Measurements from ENCODE around the gene FAM184A. TPM values are rescaled to one million over a fixed set of nuclear protein-coding genes. Genes with fewer than 3 reads are reported as not detected.

Gene FAM184A
- total and polyA plus RNA-seq, 2 experiments from 2014 or later, result 13.7 to 18.6 TPM

GRCh38 chr6:119052292-119052889, 26.1 kb downstream of the FAM184A start:
- peaks cover 18% of the 10 kb centered on the region; the same call in 2 of the 3 replicates for H3K36me3 Mint-ChIP-seq (ENCODE audit: low read depth)

GRCh38 chr6:119044255-119044654, 34.2 kb downstream of the FAM184A start:
- H3K4me1 Mint-ChIP-seq, result peaks cover 47% of the 10 kb centered on the region
- Histone ChIP-seq H4K20me1 (replicated peaks; ENCODE audit: insufficient read depth) (no peaks in the 10 kb centered on the region), H3F3A (replicated peaks; ENCODE audit: low read depth) (no peaks in the 10 kb centered on the region), H3K9me2 (ENCODE audit: insufficient read depth) (no peaks in the 10 kb centered on the region), H3K36me3 (ENCODE audit: insufficient read depth) (no peaks in the 10 kb centered on the region), H3K27ac (ENCODE audit: low read depth) (no peak overlapping the region), H3K27me3 (ENCODE audit: insufficient read depth) (no peaks in the 10 kb centered on the region), H3K79me2 (replicated peaks; ENCODE audit: insufficient read depth) (no peaks in the 10 kb centered on the region), H3K4me1 (ENCODE audit: insufficient read depth) (no peaks in the 10 kb centered on the region), H3K4me3 (no peak overlapping the region), H2AFZ (no peak overlapping the region), H3K4me2 (no peak overlapping the region)
- no peaks in the 10 kb centered on the region; the same call in 2 of the 3 replicates for H3K36me3 Mint-ChIP-seq (ENCODE audit: low read depth)
- peaks cover 3% of the 10 kb centered on the region for H3K27me3 Mint-ChIP-seq (ENCODE audit: insufficient read depth, low read depth, poor library complexity)
- DNase-seq (ENCODE audit: low spot score) (no peak), ATAC-seq (peak; percentile 69)
- no peaks in the 10 kb centered on the region; the same call in 2 of the 3 replicates for H3K9me3 Mint-ChIP-seq
- H3K4me3 Mint-ChIP-seq, result no peak overlapping the region
- H3K27ac Mint-ChIP-seq, result no peak overlapping the region
- no peak for TF ChIP-seq EZH2 (IDR thresholded peaks at IDR 0.05; ENCODE audit: low read depth, unreplicated experiment)
- TF ChIP-seq REST (IDR thresholded peaks at IDR 0.05; ENCODE audit: unreplicated experiment), result no peak
- no peak for TF ChIP-seq STAT1 (IDR thresholded peaks at IDR 0.05; ENCODE audit: unreplicated experiment)
- TF ChIP-seq EZH2phosphoT487 (IDR thresholded peaks at IDR 0.05; ENCODE audit: unreplicated experiment), result no peak
- no peak for TF ChIP-seq CTCF (conservative IDR thresholded peaks at IDR 0.05; ENCODE audit: low read depth in 2 of 2)

More at GRCh38 chr6:119052292-119052889, 26.1 kb downstream of the FAM184A start:
- peak overlapping the region; percentile 39 for H3K27ac ChIP-seq (ENCODE audit: low read depth)
- DNase-seq (ENCODE audit: low spot score) (no peak), ATAC-seq (peak; percentile 67)
- peaks cover 12% of the 10 kb centered on the region for H3K9me3 Mint-ChIP-seq
- no peaks in the 10 kb centered on the region for H3F3A ChIP-seq (replicated peaks; ENCODE audit: low read depth)
- 0 out of 2 replicates have a peak, but pooled peaks cover 6% of the 10 kb centered on the region for H3K79me2 ChIP-seq (replicated peaks; ENCODE audit: insufficient read depth)
- H3K27me3 ChIP-seq (ENCODE audit: insufficient read depth), result no peaks in the 10 kb centered on the region
- 0 out of 2 replicates have a peak overlapping the region, but pooled peaks have one; percentile 2 for H3K27ac Mint-ChIP-seq
- no peak overlapping the region for H3K4me3 ChIP-seq
- peaks cover 35% of the 10 kb centered on the region for H3K4me1 Mint-ChIP-seq
- TF ChIP-seq EZH2phosphoT487 (IDR thresholded peaks at IDR 0.05; ENCODE audit: unreplicated experiment), result no peak
- TF ChIP-seq STAT1 (IDR thresholded peaks at IDR 0.05; ENCODE audit: unreplicated experiment), result no peak
- peak in 1 of 2 experiments; percentile 25; a peak in 1 of 4 replicates for TF ChIP-seq CTCF (conservative IDR thresholded peaks at IDR 0.05; ENCODE audit: low read depth in 2 of 2)
- TF ChIP-seq ZNF114 (CRISPR knock-in tag; IDR thresholded peaks at IDR 0.05), result no peak
- TF ChIP-seq, protein P1, sequence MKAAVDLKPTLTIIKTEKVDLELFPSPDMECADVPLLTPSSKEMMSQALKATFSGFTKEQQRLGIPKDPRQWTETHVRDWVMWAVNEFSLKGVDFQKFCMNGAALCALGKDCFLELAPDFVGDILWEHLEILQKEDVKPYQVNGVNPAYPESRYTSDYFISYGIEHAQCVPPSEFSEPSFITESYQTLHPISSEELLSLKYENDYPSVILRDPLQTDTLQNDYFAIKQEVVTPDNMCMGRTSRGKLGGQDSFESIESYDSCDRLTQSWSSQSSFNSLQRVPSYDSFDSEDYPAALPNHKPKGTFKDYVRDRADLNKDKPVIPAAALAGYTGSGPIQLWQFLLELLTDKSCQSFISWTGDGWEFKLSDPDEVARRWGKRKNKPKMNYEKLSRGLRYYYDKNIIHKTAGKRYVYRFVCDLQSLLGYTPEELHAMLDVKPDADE (IDR thresholded peaks at IDR 0.05), result no peak
- TF ChIP-seq JUNB (IDR thresholded peaks at IDR 0.05; ENCODE audit: unreplicated experiment), result no peak
- no peak for TF ChIP-seq CREB1 (CRISPR knock-in tag; IDR thresholded peaks at IDR 0.05; ENCODE audit: low read depth)
- no peak for TF ChIP-seq POLR2AphosphoS5 (IDR thresholded peaks at IDR 0.05; ENCODE audit: low read depth)
- H3K4me2 ChIP-seq, result 0 out of 2 replicates have a peak overlapping the region, but pooled peaks have one; percentile 15
- H3K9me2 ChIP-seq (ENCODE audit: insufficient read depth), result no peaks in the 10 kb centered on the region
- no peak overlapping the region; the same call in 2 of the 3 replicates for H3K4me3 Mint-ChIP-seq
- H3K27me3 Mint-ChIP-seq (ENCODE audit: insufficient read depth, low read depth, poor library complexity), result peaks cover 2% of the 10 kb centered on the region
- H4K20me1 ChIP-seq (replicated peaks; ENCODE audit: insufficient read depth), result no peaks in the 10 kb centered on the region
- no peaks in the 10 kb centered on the region for H3K36me3 ChIP-seq (ENCODE audit: insufficient read depth)
- H2AFZ ChIP-seq, result no peak overlapping the region
- H3K4me1 ChIP-seq (ENCODE audit: insufficient read depth), result peaks cover 26% of the 10 kb centered on the region

Measured in GM23338 (cell line).